GM19452 (cell line): Measurements from ENCODE around the gene RPS21.

ENCODE experiments used
- ATAC-seq: cut with Tn5 transposase; IDR thresholded peaks from one replicate; pipeline ENCODE4 v1.9.1; 2021; ENCODE audit not compliant: unreplicated experiment

RPS21 gene

DNA sequence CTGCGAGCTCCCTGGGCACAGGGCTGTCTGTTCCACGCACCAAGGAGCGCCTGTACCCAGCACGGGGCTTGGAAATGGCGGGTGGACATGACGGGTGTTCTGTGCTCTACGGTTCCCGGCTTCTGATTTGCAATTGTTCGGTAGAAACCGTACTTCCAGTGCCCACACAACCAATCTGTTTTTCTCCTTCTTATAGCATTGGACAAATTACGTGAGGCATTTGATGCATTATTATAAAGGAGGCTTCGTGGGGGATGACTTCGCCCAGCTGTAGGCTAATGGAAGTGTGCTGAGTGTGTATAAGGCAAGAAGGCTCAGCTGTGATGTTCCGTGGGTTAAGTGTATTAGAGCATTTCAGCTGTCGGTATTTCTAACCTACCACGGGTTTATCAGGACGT lies 9.8 kb upstream of the RPS21 start:
- ATAC-seq, result no peak

DNA sequence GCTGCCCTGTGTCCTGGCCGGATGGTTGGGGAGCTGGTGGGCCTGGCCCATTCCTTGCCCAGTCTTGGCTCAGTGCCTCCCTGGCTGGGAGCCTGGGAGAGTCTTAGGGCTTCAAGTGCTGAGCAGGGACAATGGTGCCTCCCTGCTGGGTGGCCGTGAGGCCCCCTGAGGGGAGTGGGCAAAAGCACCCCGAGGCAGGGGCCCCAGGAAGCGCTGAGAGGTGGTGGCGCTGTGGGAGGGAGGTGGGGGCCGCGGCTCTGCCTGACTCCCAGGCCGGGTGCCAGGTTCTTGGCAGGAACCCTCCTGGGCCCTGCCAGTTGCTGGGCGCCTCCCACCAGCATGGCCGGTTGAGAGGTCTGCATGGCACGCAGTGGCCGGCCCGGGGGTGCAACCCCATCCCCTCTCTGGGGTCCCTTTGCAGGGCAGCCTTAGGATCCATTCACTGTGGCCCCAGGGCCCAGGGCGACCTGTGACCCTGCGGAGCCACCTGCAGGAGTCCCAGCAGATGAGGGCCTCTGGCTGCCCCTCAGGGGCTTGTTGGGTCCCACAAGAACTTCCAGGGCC lies 9.2 kb upstream of the RPS21 start:
- no peak for ATAC-seq

DNA sequence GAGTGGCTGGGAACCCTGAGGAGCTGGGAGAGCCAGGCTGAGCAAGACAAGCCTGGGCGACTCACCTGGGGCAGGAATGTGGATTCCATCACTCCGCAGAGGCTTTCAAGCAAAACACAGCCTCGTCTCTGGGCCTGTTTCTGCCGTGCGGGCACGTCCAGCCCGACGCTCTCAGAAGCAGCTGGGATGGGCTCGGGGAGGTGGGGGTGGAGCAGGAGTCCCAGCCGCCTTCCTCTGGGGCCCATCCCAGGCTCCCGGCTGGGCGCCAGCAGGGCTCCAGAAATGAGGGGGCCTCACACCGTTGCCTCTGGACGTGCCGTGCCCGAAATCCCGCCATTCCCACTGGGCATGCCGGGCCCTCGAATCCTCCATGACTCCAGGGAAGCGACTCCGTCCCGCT lies 8.7 kb upstream of the RPS21 start:
- ATAC-seq, result no peak

DNA sequence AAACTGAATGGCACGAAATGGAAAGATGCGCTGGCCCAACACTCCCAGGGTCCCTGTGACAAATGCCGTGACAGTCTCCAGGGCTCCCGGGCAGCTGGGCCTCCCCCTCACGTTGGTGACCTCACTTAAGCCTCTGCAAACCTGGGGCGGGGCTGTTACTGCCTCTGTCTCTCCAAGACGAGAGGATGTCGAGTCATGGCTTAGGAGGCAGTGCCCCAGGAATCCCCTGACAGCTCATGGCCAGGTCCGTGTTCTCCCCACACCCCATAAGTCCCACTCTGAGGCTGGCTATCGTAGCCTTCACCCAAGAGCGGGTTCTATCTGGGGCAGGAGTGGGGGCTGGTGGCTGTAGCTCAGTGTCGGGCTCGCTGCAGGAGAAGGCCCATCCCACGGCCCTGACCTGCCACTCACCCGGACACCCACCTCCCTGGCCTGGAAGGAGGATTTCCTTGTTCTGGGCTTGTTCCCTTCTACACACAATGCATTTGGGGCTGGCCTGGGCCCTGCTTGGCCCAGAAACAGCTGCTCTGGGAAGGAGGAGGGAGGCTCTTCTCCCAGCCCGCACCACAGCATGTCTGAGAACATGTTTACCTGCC lies 5.6 kb upstream of the RPS21 start:
- ATAC-seq, result no peak

DNA sequence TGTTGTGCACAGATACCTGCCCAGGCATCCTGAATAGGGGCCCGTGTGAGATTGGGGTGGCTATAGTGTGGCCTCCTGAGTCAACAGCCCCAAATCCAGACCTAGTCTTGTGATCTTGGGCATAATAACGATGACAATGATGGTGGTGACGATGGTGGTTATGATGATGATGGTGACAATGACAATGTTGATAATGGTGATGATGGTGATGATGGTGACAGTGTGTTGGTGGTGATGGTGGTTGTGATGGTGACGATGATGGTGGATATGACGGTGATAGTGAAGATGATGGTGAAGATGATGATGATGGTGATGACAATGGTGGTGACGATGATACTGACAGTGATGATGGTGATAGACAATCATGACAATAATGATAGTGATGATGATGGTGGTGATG lies 5.1 kb upstream of the RPS21 start:
- no peak for ATAC-seq

DNA sequence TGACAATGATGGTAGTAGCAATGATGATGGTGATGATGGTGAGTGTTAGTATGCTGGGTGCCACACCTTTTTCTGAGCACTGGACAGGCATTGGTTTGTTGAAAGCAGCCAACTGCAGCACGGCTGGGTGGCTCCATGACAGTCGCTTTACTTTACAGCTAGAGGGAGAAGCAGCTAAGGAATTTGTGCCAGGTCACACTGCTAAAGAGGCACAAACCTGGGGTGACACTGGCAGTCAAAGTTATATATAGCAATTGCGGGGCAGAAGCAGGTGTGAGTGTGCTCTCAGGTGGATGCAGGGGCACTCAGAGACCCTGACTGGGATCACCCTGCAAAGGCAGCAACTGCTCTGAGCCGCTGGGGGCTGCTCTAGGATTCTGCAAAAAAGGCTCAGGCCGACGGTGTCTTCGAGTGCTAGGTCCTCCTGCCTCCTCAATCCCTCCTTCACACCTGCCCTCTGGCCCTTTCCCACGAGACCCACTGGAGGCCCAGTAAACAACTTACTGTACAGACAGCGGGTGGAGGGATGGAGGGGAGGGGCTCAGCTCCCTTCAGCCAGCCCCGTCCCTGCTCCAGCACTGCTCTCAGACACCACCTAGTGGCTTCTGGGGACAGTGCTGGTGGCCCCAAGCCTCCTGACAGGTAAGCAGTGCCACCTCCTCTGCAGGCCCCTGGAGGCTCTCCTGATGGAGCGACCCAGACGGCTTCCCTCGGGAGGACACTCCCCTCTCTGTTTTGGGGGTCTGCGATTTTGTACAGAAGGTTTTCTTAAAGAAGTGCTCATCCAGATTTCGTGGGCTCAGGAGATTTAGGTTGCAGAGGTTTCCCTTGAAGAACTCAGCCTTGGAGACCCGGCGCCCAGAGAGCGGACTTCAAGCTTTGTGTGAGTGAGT lies 4.4 kb upstream of the RPS21 start:
- peak; percentile 48 for ATAC-seq

DNA sequence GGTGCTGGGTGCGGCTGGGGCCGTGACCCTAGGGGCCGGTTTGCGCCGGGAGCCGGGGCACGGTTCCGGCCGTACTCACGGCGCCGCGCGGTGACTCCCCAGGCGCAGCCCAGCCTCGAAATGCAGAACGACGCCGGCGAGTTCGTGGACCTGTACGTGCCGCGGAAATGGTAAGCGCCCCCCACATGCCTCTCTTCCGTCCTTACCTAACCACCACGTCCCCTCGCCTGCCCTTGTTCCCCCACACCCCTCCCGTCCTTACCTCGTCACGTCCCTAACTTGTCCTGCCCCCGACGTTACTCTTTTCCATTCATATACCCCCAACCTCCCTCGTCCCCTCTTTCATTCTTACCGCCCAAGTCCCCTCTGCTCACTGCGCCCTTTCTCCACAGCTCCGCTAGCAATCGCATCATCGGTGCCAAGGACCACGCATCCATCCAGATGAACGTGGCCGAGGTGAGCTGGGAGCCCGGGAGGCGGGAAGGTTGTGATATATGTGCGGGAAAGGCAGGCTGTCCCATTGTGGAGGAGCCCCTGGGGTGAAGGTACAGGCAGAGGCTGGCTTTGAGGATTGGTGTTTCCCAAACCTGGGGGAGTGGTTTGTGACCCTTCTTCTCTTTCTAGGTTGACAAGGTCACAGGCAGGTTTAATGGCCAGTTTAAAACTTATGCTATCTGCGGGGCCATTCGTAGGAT lies 463 bp downstream of the RPS21 start:
- ATAC-seq, result peak; percentile 6

DNA sequence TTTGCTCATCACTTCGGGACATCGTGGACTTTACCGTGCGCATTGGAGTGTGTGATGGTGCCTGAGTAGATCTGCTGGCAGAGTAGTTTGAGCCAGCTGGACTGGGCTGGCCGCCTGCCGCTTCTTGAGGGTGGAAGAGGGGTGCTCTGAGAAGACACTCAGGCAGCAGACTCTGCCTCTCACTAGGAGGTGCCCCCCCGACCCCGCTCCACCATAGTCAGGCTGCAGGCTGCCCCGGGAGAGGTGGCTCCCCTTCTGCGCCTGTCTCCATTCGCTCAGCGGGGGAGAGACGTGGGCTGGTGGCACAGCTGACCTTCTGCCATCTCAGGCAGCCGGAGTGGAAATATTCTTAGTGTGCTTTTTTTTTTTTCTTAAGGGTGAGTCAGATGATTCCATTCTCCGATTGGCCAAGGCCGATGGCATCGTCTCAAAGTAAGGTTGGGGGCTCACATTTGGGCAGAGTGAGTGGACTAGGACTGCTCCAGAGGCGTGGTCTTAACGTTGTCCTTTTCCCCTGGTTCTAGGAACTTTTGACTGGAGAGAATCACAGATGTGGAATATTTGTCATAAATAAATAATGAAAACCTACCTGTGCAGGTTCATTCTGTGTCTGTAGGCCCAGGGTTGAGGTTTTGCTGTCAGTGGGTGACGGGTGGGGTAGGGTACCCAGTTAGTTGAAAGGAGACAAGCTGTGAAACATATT lies 1.2 kb downstream of the RPS21 start:
- no peak for ATAC-seq

DNA sequence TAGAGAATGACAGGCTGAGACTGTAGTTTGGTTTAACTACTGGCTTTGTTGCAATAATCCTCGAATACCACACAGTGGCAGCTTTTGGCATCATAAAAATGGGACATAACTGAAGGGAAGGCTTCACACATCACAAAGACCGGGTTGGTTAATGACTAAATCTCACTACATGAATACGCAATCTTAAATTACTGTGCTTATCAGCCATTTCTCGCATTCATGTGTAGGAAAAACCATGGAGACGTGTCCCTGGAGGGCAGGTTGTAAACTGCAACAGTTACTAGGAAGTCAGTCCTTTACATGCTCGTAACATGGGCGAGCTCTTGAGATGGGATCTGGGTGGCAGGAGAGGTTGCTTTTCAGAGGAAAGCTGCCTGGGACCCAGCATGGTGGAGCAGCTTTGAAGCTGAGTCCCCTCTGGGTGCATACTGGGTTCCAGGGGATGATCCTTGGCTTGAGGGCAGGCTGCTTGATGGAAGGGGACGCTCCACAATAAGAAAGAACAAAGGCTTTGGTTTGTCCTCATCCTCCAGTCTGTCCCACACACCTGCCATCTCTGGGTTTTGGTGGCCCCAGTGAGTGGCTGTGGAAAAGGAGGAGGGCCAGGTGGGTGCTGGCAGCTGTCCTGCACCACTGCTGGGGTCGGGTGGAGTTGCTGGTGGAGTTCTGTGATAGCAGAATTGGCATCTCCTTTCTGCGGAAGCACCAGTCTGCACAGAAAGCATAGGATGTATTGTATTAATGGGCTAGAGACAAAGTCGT lies 2.1 kb downstream of the RPS21 start:
- no peak for ATAC-seq

DNA sequence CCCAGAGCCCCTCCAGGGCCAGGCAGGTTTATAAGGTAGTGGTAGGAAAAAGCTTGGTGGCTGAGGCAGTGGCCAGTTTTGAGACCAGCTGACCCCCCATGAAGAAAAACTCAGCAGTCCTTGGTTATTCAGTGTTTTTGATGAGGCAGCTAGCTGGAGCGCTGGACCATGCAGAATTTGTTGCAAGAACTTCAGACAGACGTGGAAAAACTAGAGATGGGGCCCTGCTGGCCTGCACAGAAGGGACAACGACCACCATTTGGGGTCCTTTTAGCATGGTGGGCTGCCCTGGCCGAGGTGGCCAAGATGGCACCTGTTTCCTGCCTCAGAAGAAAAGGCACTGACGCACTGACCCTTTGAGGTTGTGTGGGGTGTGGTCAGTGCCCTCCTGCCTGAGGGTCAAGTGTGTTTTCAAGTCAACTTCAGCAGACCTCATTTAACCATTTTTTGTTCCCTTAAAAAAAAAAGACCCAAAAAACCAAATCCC lies 2.7 kb downstream of the RPS21 start:
- ATAC-seq, result no peak

DNA sequence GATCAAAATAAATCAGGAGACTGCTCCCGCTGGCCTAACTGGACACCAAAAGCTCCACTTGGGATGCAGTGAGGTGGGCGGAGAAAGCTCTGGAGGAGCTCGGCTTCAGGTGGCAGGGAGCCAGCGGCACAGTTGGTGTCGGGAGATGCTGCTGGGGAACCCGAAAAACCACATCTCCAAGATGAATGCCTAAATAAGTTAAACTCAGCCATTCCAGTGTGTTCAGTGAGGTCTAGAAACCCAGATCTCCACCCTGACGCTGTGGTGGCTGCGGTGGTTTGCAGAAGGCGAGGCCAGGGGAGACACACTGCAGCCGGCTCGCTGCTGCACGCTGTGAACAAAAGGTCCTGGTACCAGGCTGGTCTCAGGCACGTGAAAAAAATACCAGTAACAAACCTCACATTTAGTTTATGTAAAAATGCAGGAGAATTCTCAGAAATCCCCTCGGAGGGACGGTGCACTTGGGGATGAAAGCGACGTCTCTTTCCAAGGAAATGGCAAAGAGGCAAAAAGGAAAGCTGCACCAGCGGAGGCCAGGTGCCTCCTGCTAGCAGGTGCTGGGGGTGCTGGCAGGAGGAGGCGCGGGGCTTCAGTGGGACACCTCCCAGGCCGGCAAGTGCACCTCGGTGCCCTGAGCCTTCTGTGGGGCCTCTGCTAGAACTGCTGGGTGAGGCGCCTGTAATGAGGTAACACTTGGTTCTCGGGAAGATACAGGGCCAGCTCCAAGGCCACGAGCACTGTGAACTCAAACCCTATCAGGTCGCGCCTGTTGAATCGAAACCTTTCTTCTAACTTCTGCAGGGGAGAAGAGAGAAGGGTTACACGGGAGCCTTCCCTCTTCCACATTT lies 3.6 kb downstream of the RPS21 start:
- no peak for ATAC-seq

DNA sequence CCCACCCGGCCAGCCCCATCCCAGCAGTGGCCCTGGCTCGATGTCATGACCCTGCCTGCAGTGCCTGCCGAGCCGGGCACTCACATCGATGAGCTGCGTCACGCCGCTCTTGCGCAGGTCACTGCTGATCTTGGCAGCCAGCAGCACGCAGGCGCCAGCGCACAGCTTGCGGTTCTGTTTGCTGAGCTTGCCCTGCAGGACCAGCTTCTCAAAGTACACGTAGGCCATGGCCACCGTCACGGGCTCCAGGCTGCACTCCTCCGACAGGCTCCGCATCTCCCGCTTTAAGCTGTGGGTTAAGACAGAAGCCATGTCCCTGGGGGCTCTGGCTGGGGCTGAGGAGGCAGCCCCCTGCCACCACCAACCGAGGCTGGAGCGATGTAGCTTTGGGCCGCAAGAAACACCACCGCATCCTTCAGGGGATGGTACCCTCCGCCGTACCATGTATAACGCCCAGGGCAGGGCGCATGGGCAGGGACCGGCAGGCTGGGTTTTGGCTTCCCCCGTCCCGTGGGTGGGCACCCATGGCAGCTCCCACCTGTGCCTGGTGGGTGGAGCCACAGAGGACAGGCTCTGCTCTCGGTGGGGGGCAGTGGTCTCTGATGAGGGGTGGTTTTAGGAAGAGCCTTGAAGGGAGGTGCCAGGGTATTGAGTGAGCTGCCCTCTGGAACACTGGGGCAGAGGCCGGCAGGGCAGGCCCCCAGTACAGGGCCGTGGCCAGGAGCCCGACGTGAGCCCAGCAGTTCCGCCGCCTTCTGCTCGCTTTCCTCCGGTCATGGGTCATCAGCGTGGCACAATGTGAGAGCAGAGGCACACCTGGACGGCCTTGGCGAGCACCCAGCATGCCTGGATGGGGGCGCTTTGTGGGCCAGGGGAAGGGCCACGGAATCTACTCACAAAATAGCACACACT lies 4.5 kb downstream of the RPS21 start:
- ATAC-seq, result no peak

DNA sequence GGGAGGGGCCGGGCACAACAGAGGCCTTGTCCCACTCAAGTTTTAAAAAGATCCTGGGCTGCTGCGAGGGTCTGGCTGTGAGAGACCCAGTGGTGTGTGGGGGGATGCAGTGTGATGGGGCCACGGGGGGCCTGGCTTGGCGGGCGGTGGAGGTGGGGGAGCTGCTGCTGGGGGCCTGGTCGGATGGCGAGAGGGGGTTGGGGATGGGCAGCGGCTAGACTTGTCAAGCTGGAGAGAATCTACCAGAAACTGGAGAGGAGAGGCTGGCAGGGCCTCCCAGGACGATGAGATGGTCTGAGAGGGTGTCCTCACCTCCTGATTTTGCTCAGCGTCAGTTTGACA lies 5.1 kb downstream of the RPS21 start:
- no peak for ATAC-seq

DNA sequence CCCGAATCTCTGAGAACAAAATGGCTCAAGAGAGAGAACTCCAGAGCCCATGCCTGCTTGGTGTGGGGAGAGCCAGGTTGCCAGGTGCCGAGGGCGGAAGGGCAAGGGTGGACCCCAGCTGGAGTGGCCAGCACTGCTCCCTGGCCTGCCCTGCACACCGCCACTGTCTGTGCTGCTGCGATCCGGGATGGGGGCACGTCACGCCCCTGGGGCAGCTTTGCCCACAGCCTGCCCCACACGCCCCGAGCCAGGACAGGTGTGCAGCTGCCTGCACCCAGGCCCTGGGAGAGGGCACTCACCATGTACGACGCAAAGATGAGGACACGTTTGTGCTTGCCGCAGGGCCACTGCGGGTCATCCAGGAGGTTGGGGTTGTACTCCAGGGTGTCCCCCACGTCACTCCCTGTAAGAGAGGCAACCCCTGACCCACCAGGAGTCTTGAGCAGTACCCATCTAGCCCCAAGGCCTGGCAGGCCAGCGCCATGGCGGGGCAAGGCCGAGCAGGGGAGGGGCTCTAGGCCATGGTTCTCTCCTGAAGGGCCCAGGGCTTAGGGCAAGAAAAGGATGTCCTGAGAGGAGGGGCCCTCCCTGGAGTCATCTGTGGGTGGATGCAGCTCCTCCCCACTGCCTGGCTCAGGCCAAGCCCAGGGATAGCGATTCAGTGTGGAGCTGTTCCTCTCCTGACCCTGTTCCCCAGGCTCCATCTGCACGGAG lies 5.9 kb downstream of the RPS21 start:
- no peak for ATAC-seq

DNA sequence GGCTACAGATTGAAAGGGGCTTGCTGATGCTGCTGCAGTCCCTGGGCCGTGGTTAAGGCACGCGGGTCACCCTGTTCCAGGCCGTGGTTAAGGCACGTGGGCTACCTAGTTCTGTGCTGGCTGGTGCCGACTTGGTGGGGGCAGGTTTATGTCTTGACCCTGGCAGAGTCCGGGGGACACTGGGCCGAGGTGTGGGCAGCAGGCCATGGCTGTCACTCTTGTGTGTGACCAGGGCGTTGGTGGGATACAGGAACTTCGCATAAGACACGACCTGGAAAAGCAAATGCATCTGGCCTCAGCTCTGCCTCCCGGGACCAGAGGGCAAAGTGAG lies 6.4 kb downstream of the RPS21 start:
- ATAC-seq, result no peak

DNA sequence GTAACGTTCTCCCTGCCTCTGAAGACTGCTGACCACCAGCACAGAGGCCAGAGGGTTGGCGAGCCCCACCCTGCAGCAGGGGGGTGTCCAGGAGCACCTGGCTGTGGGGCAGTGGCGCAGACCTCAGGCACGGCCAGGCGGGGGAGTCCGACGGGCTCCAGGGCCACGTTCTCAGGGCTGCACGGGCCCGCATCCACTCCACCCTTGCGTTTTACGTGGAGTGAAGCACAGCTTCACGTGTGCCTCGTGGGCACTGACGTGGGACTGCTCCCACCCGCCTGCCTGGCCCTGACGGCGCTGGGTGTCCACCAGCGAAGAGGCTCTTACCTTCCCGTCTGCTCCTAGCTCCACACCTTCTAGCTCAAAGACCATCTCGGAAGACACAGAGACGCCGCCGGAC lies 6.9 kb downstream of the RPS21 start:
- ATAC-seq, result no peak

DNA sequence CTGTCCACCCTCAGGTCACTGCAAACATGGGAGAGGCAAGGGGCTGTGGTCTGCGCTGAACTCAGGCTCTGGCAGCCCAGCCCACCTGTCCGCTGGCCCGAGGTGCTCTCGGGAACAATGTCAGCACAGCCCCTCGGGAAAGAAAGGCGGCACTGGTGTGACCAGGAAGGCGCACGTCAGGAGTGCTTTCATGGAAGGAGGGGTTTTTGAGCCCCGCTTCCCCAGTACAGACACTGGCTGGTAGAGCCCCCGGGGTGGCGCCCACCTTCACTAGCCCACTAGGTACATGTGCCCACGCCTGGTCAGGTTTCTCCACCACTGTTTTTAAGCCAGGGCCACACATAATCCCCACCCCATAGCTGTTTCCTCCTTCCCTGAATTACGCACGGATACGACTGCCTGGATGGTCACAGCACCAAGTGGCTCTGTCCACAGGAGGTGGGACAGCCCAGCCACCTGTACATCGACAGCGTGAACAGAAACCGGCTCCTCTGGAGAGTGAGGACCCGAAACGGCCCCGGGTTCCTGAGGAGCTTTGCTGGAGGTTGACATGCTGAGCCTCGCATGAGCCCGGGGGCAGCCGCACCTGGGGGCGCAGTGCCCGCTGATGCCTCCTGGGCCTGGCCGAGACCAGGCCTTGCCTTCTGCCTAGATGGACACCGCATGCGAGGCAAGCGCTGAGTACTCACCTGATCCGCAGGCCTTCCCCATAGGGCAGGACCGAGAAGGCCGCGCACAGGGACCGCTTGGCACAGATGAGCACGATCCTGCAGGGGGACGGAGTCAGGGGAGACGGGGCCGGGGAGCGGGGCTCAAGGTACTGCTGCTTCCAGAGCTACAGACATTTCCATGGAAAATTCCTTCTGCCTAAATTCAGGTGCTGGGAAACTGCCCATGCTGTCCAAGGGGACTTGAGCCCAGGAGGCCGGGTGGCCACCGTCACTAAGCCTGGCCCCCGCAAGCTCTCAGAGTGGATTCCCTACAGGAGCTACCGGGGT lies 7.6 kb downstream of the RPS21 start:
- no peak for ATAC-seq
